Kidney (tissue), 14 donors: Measurements from ENCODE around the gene ADD2. TPM values are rescaled to one million over a fixed set of nuclear protein-coding genes. Genes with fewer than 3 reads are reported as not detected.
A peak's percentile ranks its signal among the peaks of the same experiment; 100 is the strongest.

Experiments used
- DNase-seq, 5 donors: peaks; one replicate each; pipeline ENCODE4 v3.0.0-alpha.2; 2013 to 2020
- FAIRE-seq: peaks from 2 replicates; lab custom pipeline; 2012; peaks lifted over from hg19 to GRCh38; lab: Jason Lieb, UNC
- H3K27ac ChIP-seq, 2 donors: one replicate each; pipeline ENCODE4 v1.7.0; 2013; ENCODE audit warnings: low read depth in 2 of 2, low read length in 2 of 2, inconsistent platforms in 1 of 2
- H3K27me3 ChIP-seq: one replicate; pipeline ENCODE4 v1.7.1; 2013; ENCODE audit warnings: low read length, inconsistent platforms; ENCODE audit not compliant: control insufficient read depth, insufficient read depth
- H3K36me3 ChIP-seq, 3 donors: one replicate each; pipeline versions ENCODE4 v1.7.0 to v1.7.1; 2013; ENCODE audit warnings: low read length in 3 of 3, control low read depth in 1 of 3, inconsistent platforms in 1 of 3; ENCODE audit not compliant: insufficient read depth in 3 of 3, control insufficient read depth in 2 of 3
- H3K4me1 ChIP-seq, 3 donors: one replicate each; pipeline versions ENCODE4 v1.7.0 to v1.7.1; 2013; ENCODE audit warnings: low read length in 3 of 3, inconsistent platforms in 1 of 3, low read depth in 1 of 3; ENCODE audit not compliant: control insufficient read depth in 2 of 3, insufficient read depth in 2 of 3
- H3K4me3 ChIP-seq, 3 donors: one replicate each; pipeline versions ENCODE4 v1.7.0 to v1.8.1; 2013; ENCODE audit warnings: low read length in 3 of 3, control low read depth in 1 of 3, inconsistent platforms in 1 of 3
- H3K9ac ChIP-seq, 3 donors: one replicate each; pipeline versions ENCODE4 v1.7.0 to v1.7.1; 2013; ENCODE audit warnings: low read length in 3 of 3, control low read depth in 1 of 3, inconsistent platforms in 1 of 3
- H3K9me3 ChIP-seq, 3 donors: one replicate each; pipeline versions ENCODE4 v1.7.0 to v1.7.1; 2013; ENCODE audit warnings: low read length in 3 of 3, control low read depth in 1 of 3, inconsistent platforms in 1 of 3; ENCODE audit not compliant: control insufficient read depth in 2 of 3, insufficient read depth in 1 of 3
- intact Hi-C: fragments of 100-400 bp; cut with DNase I; formaldehyde crosslinking; loops from one replicate; pipeline ENCODE4 v1.11.1; 2022
- polyA plus RNA-seq: library from polyadenylated mRNA; stranded (reverse); fragments of 350-450 nt; fragmentation: Illumina TruSeq; extraction: RNeasy Lipid Tissue Mini Kit (QIAGEN cat#74804); gene quantifications from one replicate; pipeline ENCODE4 v1.2.3, GENCODE V29; 2014; ENCODE audit warnings: low read depth, low replicate concordance; ENCODE audit not compliant: insufficient read depth
- total RNA-seq: library from RNA; stranded (reverse); fragmentation: NEBNext Ultra II Directional; extraction: Animal tissue kit (Norgen Biotek cat#: 25700); gene quantifications from one replicate; pipeline ENCODE4 v1.2.1, GENCODE V29; 2021
- TF ChIP-seq, protein P1 (sequence below): IDR thresholded peaks from 3 replicates; pipeline ENCODE4 v1.5.1; 2012; ENCODE audit warnings: mild to moderate bottlenecking, moderate library complexity, borderline replicate concordance; ENCODE audit not compliant: insufficient read depth; ENCODE audit errors: extremely low read depth
- donor health status: control.
- donor health status: control.
- donor health status: control.
- donor health status: control.
- donor health status: control.
- donor health status: DM: yes; HTN: yes; CAD: no.
- donor health status: Normal renal cell carcinoma (clear cell type).

Gene ADD2
- total and polyA plus RNA-seq, 2 donors from 2014 or later: 2.9 TPM; not detected in 1

DNA sequence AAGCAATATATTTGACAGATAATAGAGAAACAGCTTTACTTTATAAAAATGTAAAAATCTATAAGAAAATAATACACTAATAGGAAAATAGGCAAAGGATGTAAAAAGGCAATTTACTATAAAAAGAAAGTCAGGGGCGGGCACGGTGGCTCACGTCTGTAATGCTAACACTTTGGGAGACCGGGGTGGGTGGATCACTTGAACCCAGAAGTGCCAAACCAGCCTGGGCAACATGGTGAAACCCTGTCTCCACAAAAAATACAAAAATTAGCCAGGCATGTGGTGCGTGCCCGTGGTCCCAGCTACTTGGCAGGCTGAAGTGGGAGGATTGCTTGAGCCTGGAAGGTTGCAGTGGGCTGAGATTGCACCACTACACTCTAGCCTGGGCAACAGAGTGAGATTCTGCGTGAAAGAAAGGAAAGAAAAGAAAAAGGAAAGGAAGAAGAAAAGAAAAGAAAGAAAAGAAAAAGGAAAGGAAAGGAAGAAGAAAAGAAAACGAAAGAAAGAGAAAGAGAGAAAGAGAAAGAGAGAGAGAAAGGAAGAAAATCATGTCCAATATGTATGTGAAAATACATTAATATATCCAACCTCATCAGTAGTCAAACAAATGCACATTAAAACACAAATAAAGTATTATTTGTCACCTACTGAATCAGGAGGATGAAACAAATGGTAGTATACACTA is 65.1 kb downstream of the ADD2 start:
- DNase-seq (peak in 1 of 5 donors; percentile 2), FAIRE-seq (no peak)
- intact Hi-C loops: no loop called here
- no peaks in the 10 kb centered on the region for H3K36me3 ChIP-seq
- no peaks in the 10 kb centered on the region for H3K9me3 ChIP-seq
- no peaks in the 10 kb centered on the region for H3K4me1 ChIP-seq
- no peaks in the 10 kb centered on the region for H3K27me3 ChIP-seq
- no peak overlapping the region for H3K4me3 ChIP-seq
- H3K9ac ChIP-seq: no peak overlapping the region
- no peak overlapping the region for H3K27ac ChIP-seq
- TF ChIP-seq, protein P1, sequence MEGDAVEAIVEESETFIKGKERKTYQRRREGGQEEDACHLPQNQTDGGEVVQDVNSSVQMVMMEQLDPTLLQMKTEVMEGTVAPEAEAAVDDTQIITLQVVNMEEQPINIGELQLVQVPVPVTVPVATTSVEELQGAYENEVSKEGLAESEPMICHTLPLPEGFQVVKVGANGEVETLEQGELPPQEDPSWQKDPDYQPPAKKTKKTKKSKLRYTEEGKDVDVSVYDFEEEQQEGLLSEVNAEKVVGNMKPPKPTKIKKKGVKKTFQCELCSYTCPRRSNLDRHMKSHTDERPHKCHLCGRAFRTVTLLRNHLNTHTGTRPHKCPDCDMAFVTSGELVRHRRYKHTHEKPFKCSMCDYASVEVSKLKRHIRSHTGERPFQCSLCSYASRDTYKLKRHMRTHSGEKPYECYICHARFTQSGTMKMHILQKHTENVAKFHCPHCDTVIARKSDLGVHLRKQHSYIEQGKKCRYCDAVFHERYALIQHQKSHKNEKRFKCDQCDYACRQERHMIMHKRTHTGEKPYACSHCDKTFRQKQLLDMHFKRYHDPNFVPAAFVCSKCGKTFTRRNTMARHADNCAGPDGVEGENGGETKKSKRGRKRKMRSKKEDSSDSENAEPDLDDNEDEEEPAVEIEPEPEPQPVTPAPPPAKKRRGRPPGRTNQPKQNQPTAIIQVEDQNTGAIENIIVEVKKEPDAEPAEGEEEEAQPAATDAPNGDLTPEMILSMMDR: no peak

DNA sequence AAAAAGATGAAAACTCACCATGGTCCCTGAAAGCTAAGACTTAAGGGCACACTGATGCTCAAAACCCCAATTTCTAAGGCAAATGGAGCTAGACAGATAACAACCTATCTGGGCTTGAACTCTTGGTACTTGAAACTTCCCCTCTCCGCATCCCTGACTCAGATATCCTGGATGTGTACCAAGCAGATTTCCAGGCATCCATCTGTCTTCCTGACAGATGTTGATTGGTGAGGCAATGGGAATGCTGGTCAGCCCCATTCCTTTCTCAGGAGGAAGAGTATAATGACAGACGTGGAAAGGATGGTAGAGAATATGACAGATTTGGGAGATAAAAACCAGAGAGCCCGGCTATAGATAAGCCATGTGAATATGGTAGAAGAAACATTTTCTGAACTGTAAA is 69.2 kb downstream of the ADD2 start:
- FAIRE-seq: no peak
- Histone ChIP-seq H3K27ac (no peak overlapping the region), H3K4me1 (no peaks in the 10 kb centered on the region), H3K9ac (no peak overlapping the region), H3K36me3 (no peaks in the 10 kb centered on the region), H3K27me3 (no peaks in the 10 kb centered on the region), H3K4me3 (no peak overlapping the region), H3K9me3 (no peaks in the 10 kb centered on the region)
- TF ChIP-seq, protein P1: no peak
- DNase-seq: no peak
- intact Hi-C loops: no loop called here

DNA sequence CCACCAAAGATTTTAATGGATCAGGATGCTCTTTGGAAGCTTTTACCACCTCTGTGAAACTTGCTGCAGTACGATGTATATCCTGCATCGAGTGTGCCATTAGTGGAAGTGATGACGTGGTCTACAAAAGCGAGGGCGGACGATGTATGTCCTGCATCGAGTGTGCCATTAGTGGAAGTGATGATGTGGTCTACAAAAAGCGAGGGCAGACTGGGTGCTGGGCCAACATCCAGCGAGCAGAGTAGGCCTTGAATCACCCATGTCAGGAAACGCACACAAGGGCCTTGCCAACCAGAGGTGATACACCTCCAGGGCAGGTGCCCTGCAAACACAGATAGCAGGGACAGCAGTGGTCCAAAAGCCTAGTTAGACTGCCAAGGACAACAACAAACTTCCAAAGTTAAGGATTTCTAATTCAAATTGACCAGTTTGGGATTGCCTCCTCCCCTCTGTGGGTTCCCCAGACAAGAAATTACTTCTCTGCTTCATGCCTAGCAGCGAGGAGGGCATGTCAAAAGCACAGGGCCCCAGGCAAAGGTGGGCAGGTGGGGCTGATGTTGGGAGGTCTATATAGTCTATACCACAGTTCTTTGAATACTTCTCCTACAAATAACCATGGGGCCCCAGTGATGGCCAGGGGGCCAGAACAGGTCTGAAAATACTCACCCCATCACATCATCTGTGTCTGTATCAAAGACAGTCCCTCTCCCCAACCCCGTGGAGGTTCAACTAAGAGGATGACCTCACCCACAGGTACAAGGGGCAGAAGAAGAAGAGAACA is 70.2 kb downstream of the ADD2 start:
- Histone ChIP-seq H3K27me3 (no peaks in the 10 kb centered on the region), H3K27ac (no peak overlapping the region), H3K9me3 (no peaks in the 10 kb centered on the region), H3K9ac (no peak overlapping the region), H3K4me1 (no peaks in the 10 kb centered on the region), H3K4me3 (no peak overlapping the region), H3K36me3 (no peaks in the 10 kb centered on the region)
- intact Hi-C loops: no loop called here
- DNase-seq (peak in 1 of 5 donors; percentile 7), FAIRE-seq (no peak)
- TF ChIP-seq, protein P1: no peak
